A549 (cell line): Measurements from ENCODE around the gene TRNAU1AP. TPM values are rescaled to one million over a fixed set of nuclear protein-coding genes. Genes with fewer than 3 reads are reported as not detected.

ENCODE experiments used
- ATAC-seq, 2 experiments: fragments of 200-7000 bp in 1 of 2; fragments of >200 bp in 1 of 2; cut with Nextera tagmentation in 1 of 2; cut with Tn5 transposase in 1 of 2; 3 replicates each; pipeline versions ENCODE4 v1.8.0 to v1.9.1; 2018 to 2020; ENCODE audit warnings: mild to moderate bottlenecking in 1 of 2, moderate library complexity in 1 of 2
- CTCF ChIA-PET: fragments of 300-600 bp; sonication (Branson Sonifier 250); formaldehyde crosslinking; extraction: SDS; loops from one replicate; lab custom pipeline; 2021; ENCODE audit warnings: antibody characterized with exemption, inconsistent platforms; lab: Yijun Ruan, JAX
- POLR2A ChIA-PET: fragments of 350-600 bp; formaldehyde crosslinking; extraction: SDS; loops from one replicate; lab custom pipeline; 2021; ENCODE audit warnings: antibody characterized with exemption, inconsistent platforms; lab: Yijun Ruan, JAX
- DNase-seq, 2 experiments: peaks; one replicate each; pipeline versions ENCODE4 v3.0.0 to v3.0.0-alpha.2; 2011 to 2016; ENCODE audit warnings: low read depth in 1 of 2, low spot score in 1 of 2
- FAIRE-seq: peaks from 2 replicates; lab custom pipeline; 2011; peaks lifted over from hg19 to GRCh38; lab: Jason Lieb, UNC
- H3K27ac ChIP-seq, 2 experiments: fragments of >200 bp; sonication (Bioruptor Twin); formaldehyde crosslinking; 3 replicates each; pipeline ENCODE4 v1.5.1; 2016 to 2017
- H3K4me1 ChIP-seq: fragments of >200 bp; sonication (Bioruptor Twin); formaldehyde crosslinking; 3 replicates; pipeline ENCODE4 v1.6.1; 2016
- H3K4me2 ChIP-seq: fragments of >200 bp; sonication (Bioruptor Twin); formaldehyde crosslinking; 3 replicates; pipeline ENCODE4 v1.6.1; 2016
- H3K4me3 ChIP-seq: fragments of >200 bp; sonication (Bioruptor Twin); formaldehyde crosslinking; 3 replicates; pipeline ENCODE4 v1.5.1; 2016
- H3K9me3 ChIP-seq: fragments of >200 bp; sonication (Bioruptor Twin); formaldehyde crosslinking; 3 replicates; pipeline ENCODE4 v1.6.1; 2016
- CEBPB ChIP-seq, 2 experiments: fragments of >200 bp in 1 of 2; sonication (Bioruptor Twin) in 1 of 2; formaldehyde crosslinking in 1 of 2; IDR thresholded peaks; 2 replicates each; pipeline ENCODE4 v1.6.1; 2012 to 2016
- CTCF ChIP-seq: fragments of >200 bp; sonication (Bioruptor Twin); formaldehyde crosslinking; IDR thresholded peaks from 3 replicates; pipeline ENCODE4 v1.5.1; 2016
- E2F6 ChIP-seq: IDR thresholded peaks from 2 replicates; pipeline ENCODE4 v1.6.1; 2012; ENCODE audit warnings: low read depth, borderline replicate concordance
- FOSB ChIP-seq: fragments of 250-450 bp; sonication (Bioruptor Pico); IDR thresholded peaks from 2 replicates; pipeline ENCODE4 v1.5.0; 2020; ENCODE audit warnings: mild to moderate bottlenecking, moderate library complexity
- FOXS1 ChIP-seq: fragments of 250-450 bp; sonication (Bioruptor Pico); IDR thresholded peaks from 2 replicates; pipeline ENCODE4 v1.5.0; 2020; ENCODE audit warnings: mild to moderate bottlenecking, moderate library complexity
- GATA3 ChIP-seq: IDR thresholded peaks from 2 replicates; pipeline ENCODE4 v1.6.1; 2012; ENCODE audit warnings: borderline replicate concordance
- HES2 ChIP-seq: fragments of >200 bp; sonication (Bioruptor Twin); formaldehyde crosslinking; IDR thresholded peaks from 2 replicates; pipeline ENCODE4 v1.6.1; 2016
- HMGXB4 ChIP-seq: fragments of 250-450 bp; sonication (Bioruptor Pico); IDR thresholded peaks from 2 replicates; pipeline ENCODE4 v1.5.0; 2021; ENCODE audit warnings: mild to moderate bottlenecking, moderate library complexity, borderline replicate concordance
- JUN ChIP-seq, 2 experiments: fragments of >200 bp; sonication (Bioruptor Twin); formaldehyde crosslinking; IDR thresholded peaks; 2 replicates in 1 of 2; 3 replicates in 1 of 2; pipeline ENCODE4 v1.6.1; 2016 to 2017
- KDM1A ChIP-seq: fragments of 200-600 bp; sonication (generic); IDR thresholded peaks from 2 replicates; pipeline ENCODE4 v1.6.1; 2016; ENCODE audit warnings: low read depth, mild to moderate bottlenecking
- KDM5A ChIP-seq: fragments of 200-600 bp; sonication (generic); IDR thresholded peaks from 2 replicates; pipeline ENCODE4 v1.6.1; 2016; ENCODE audit warnings: antibody characterized with exemption, mild to moderate bottlenecking
- MAX ChIP-seq: IDR thresholded peaks from 2 replicates; pipeline ENCODE4 v1.6.1; 2012
- MYC ChIP-seq: IDR thresholded peaks from 2 replicates; pipeline ENCODE4 v1.6.1; 2012; ENCODE audit warnings: mild to moderate bottlenecking, inconsistent platforms, low read length, improper control_type of control experiment, borderline replicate concordance
- NR3C1 ChIP-seq: fragments of >200 bp; sonication (Bioruptor Twin); formaldehyde crosslinking; IDR thresholded peaks from 3 replicates; pipeline ENCODE4 v1.6.1; 2017
- POLR2AphosphoS2 ChIP-seq: conservative IDR thresholded peaks from 2 replicates; pipeline ENCODE4 v1.6.1; 2012; ENCODE audit warnings: low read length, improper control_type of control experiment, inconsistent platforms
- RARB ChIP-seq: fragments of 250-450 bp; sonication (Bioruptor Pico); IDR thresholded peaks from 2 replicates; pipeline ENCODE4 v1.8.0; 2021; ENCODE audit warnings: mild to moderate bottlenecking, moderate library complexity
- SREBF2 ChIP-seq: fragments of 450-650 bp; IDR thresholded peaks from 2 replicates; pipeline ENCODE4 v1.6.1; 2014; ENCODE audit warnings: mild to moderate bottlenecking, moderate library complexity
- ZNF302 ChIP-seq: fragments of 250-450 bp; sonication (Bioruptor Pico); IDR thresholded peaks from 2 replicates; pipeline ENCODE4 v1.9.0; 2021; ENCODE audit warnings: inconsistent platforms, mild to moderate bottlenecking, moderate library complexity
- WGBS: methylation state at CpG from one replicate; pipeline ENCODE4 v1.1.6; 2017; ENCODE audit errors: missing lambda C conversion rate; 5-methylcytosine and 5-hydroxymethylcytosine counted together
- polyA plus RNA-seq, 4 experiments: library from polyadenylated mRNA; depleted of rRNA in 3 of 4; stranded (reverse); fragments of >200 nt; fragmentation: RNase III in 1 of 4; extraction: RNeasy Plus Mini Kit Qiagen cat#74134 plus additional on column Dnase treatment in 1 of 4; gene quantifications; 2 replicates in 3 of 4; 3 replicates in 1 of 4; pipeline ENCODE4 v1.2.3, GENCODE V29; 2011 to 2017

TRNAU1AP gene
- polyA plus RNA-seq, 2 of the 4 experiments (the other 2 are of a cell fraction) = 14.5 to 23.8 TPM

- FAIRE-seq = no peak
- ATAC-seq = no peak
- Histone ChIP-seq H3K4me1 (peaks cover 28% of the 10 kb centered on the region), H3K4me2 (peak overlapping the region; percentile 97), H3K27ac (peak overlapping the region; percentile 94 to 99), H3K9me3 (no peaks in the 10 kb centered on the region), H3K4me3 (peak overlapping the region; percentile 99)
- TF ChIP-seq E2F6 (no peak), HMGXB4 (CRISPR knock-in tag) (no peak), CTCF (no peak), KDM5A (no peak), ZNF302 (no peak), SREBF2 (no peak), NR3C1 (no peak), GATA3 (no peak), CEBPB (IDR thresholded peaks at IDR 0.05) (no peak), MAX (peak; percentile 69; the same call in 1 of the 2 replicates), JUN (IDR thresholded peaks at IDR 0.05) (peak; percentile 13 to 41; a peak in 3 of 5 replicates), HES2 (no peak), MYC (peak; percentile 25; the same call in 1 of the 2 replicates)
- CTCF ChIA-PET = no interaction called here
- POLR2A ChIA-PET = interaction anchor here (0.5 to 2.1 kb wide), 6 partner anchors 81 to 258 kb away, joined by 3 to 9 read pairs (median 5); partner anchors contain the start of gene PHACTR4
- under 1% methylated on average over 14 of the region's 14 CpGs for WGBS
- DNase-seq = no peak
Measured at GRCh38 chr1:28506907-28507246, 46.0 kb upstream of the TRNAU1AP start.

- Histone ChIP-seq H3K4me3 (peak overlapping the region; percentile 99), H3K27ac (peak overlapping the region; percentile 94 to 99), H3K9me3 (no peaks in the 10 kb centered on the region), H3K4me2 (peak overlapping the region; percentile 97), H3K4me1 (peaks cover 32% of the 10 kb centered on the region)
- CTCF ChIA-PET = no interaction called here
- POLR2A ChIA-PET = interaction anchor here (0.5 to 2.1 kb wide), 6 partner anchors 82 to 258 kb away, joined by 3 to 9 read pairs (median 5); partner anchors contain the start of gene PHACTR4
- DNase-seq (no peak), FAIRE-seq (no peak), ATAC-seq (no peak)
- WGBS = 3% methylated on average over 11 of the region's 11 CpGs
- TF ChIP-seq KDM1A (no peak), POLR2AphosphoS2 (peak; percentile 9; the same call in 1 of the 2 replicates), FOXS1 (CRISPR knock-in tag) (no peak), RARB (CRISPR knock-in tag) (0 out of 2 replicates have a peak, but pooled peaks have one; percentile 48), JUN (IDR thresholded peaks at IDR 0.05) (peak in 1 of 2 experiments; percentile 4; a peak in 2 of 5 replicates), FOSB (CRISPR knock-in tag) (0 out of 2 replicates have a peak, but pooled peaks have one; percentile 44)
Measured at GRCh38 chr1:28507247-28507645, 45.6 kb upstream of the TRNAU1AP start.
